Measurements from ENCODE around the gene MOB3A.

Gene MOB3A

DNA sequence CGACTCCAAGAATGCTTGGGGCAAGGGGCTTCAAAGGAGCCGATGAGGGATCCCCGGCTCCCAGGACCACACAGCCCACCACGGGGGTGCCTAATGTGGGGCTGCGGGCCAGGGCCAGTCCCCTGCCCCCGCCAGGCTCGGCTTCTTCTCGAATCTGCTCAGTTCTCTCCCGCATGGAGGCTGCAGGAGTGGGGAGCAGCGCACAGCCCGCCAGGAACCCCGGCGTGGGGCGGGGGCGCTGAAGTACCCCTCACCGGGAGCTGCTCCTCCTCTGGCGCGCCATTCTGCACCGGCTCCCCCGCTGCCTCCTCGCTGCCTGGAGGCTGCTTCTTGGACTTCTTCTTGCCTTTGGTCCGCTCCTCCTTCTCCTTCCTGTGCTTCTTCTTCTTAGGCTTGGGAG is 15.3 kb upstream of the MOB3A start:
- Histone ChIP-seq H3K9me3 (ENCODE audit: insufficient read depth, low read length) (0 out of 2 replicates have a peak, but pooled peaks cover under 1% of the 10 kb centered on the region), H3K4me1 (ENCODE audit: insufficient read depth, insufficient read length) (peaks cover 3% of the 10 kb centered on the region), H3K36me3 (ENCODE audit: insufficient read depth, insufficient read length, low read length) (peaks cover 97% of the 10 kb centered on the region), H3K9ac (ENCODE audit: insufficient read length, low read depth) (no peak overlapping the region), H3K27me3 (ENCODE audit: insufficient read depth, insufficient read length) (no peaks in the 10 kb centered on the region), H3K4me3 (ENCODE audit: insufficient read length, low read depth) (no peak overlapping the region)
- DNase-seq (ENCODE audit: low read depth, low spot score) = no peak
- TF ChIP-seq ZNF274 (IDR thresholded peaks at IDR 0.05; ENCODE audit: low read depth, low read length) = no peak
- no peak for TF ChIP-seq YY1 (IDR thresholded peaks at IDR 0.05; ENCODE audit: insufficient read depth, insufficient read length)
- TF ChIP-seq SUZ12 (IDR thresholded peaks at IDR 0.05; ENCODE audit: extremely low read depth, insufficient read depth, insufficient read length) = no peak

DNA sequence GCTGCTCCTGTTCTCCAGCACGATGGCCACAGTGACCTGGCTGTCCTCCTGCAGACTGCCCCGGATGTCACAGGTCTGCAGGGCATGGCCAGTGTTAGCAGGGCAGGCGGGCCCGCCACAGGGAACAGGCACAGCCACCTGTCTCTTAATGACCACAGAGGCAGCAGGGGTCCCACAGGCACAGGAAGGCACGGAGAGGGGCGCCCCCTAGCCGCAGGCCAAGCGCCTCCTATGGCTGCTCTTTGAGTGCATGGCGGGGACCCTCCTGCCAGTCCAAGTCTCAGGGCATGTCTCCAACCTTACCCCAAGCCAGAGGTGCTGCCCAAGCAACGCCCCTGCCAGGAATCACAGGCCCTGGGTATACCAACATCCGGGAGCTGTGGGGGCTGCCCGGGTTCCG is 14.7 kb upstream of the MOB3A start:
- Histone ChIP-seq H3K27me3 (ENCODE audit: insufficient read depth, insufficient read length) (no peaks in the 10 kb centered on the region), H3K4me3 (ENCODE audit: insufficient read length, low read depth) (no peak overlapping the region), H3K9ac (ENCODE audit: insufficient read length, low read depth) (no peak overlapping the region), H3K36me3 (ENCODE audit: insufficient read depth, insufficient read length, low read length) (peaks cover 97% of the 10 kb centered on the region), H3K4me1 (ENCODE audit: insufficient read depth, insufficient read length) (peaks cover 3% of the 10 kb centered on the region), H3K9me3 (ENCODE audit: insufficient read depth, low read length) (peaks cover 6% of the 10 kb centered on the region; the same call in 1 of the 2 replicates)
- no peak for DNase-seq (ENCODE audit: low read depth, low spot score)
- no peak for TF ChIP-seq YY1 (IDR thresholded peaks at IDR 0.05; ENCODE audit: insufficient read depth, insufficient read length)

DNA sequence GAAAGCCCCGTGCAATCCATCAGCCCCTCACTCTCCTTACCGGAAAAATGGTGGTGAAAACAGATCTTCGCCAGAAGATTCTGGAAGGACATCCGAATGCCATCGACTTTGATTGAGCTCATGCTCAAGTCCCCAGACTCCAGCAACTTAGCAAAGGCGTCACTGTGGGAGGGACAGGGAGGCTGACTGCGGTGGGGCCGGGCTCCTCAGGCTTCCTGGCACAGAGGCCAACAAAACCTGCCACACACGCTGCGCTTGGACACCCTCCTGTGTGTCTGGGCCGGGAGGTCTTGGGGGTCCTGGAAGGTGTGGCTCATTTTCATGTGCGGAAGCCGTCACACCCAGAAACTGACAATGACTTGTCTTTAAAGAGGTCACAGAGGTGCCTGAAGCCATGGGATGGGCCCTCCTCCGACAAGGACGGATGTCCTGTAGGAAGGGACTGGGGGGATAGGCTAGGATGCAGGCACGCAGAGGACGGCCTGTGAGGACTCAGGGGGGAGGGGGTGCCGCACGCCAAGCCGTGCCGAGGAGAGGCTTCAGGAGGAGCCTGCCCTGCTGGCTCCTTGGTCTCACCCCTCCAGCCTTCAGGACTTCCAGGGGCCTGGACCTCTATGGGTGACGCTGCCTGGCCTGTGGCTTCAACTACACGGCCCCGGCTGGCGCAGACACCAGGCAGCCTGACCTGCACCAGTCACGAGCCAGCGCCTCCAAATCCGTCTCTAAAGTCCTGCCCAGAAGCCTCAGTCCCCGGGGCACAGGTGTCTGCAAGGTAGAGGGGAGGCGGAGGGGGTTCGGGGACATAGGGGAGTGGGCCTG is 13.1 kb upstream of the MOB3A start:
- TF ChIP-seq YY1 (IDR thresholded peaks at IDR 0.05; ENCODE audit: insufficient read depth, insufficient read length) (no peak), SUZ12 (IDR thresholded peaks at IDR 0.05; ENCODE audit: extremely low read depth, insufficient read depth, insufficient read length) (no peak), ZNF274 (IDR thresholded peaks at IDR 0.05; ENCODE audit: low read depth, low read length) (no peak)
- H3K4me3 ChIP-seq (ENCODE audit: insufficient read length, low read depth) = no peak overlapping the region
- H3K9me3 ChIP-seq (ENCODE audit: insufficient read depth, low read length) = peaks cover 11% of the 10 kb centered on the region; the same call in 1 of the 2 replicates
- DNase-seq (ENCODE audit: low read depth, low spot score) = no peak
- no peaks in the 10 kb centered on the region for H3K27me3 ChIP-seq (ENCODE audit: insufficient read depth, insufficient read length)
- H3K36me3 ChIP-seq (ENCODE audit: insufficient read depth, insufficient read length, low read length) = peaks cover 97% of the 10 kb centered on the region
- no peak overlapping the region for H3K9ac ChIP-seq (ENCODE audit: insufficient read length, low read depth)
- H3K4me1 ChIP-seq (ENCODE audit: insufficient read depth, insufficient read length) = peaks cover 3% of the 10 kb centered on the region

DNA sequence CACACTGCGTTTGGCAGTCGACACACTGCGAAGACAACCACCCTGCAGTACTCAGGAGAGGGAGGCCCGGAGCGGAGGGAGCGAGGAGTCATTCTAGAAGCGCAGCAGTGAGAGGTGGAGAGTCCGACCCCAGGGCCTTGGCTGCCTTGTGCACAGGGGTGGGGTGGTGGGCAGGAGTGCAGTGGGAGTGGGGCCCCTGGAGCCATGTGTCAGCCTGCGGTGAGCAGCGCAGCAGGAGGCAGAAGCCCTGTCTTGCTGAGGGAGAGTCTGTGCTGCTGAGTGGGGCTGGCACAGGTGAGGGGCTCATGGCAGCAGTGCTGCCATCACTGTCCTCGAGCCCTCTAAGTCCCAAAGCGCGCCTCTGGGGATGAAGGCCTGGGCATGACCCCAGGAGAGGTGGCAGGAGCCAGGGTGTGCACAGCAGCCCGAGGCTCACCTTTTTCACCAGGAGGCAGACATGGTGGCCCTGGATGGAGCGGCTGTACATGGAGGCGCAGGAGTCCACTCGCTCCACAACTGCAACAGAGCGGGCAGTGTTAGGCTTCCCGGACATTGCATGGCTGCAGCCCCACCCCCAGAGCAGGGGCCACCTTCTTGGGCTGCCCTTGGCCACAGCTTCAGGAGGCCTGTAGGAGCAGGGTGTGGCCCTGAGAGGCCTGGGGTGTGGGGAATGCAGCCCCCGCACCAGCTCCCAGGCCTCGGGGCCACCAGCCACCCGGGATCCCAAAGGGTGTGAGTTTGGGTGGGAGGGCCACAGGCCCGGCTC is 12.3 kb upstream of the MOB3A start:
- no peak overlapping the region for H3K4me3 ChIP-seq (ENCODE audit: insufficient read length, low read depth)
- H3K9ac ChIP-seq (ENCODE audit: insufficient read length, low read depth) = no peak overlapping the region
- H3K4me1 ChIP-seq (ENCODE audit: insufficient read depth, insufficient read length) = no peaks in the 10 kb centered on the region
- H3K36me3 ChIP-seq (ENCODE audit: insufficient read depth, insufficient read length, low read length) = peaks cover 97% of the 10 kb centered on the region
- TF ChIP-seq SUZ12 (IDR thresholded peaks at IDR 0.05; ENCODE audit: extremely low read depth, insufficient read depth, insufficient read length) (no peak), YY1 (IDR thresholded peaks at IDR 0.05; ENCODE audit: insufficient read depth, insufficient read length) (no peak)
- no peak for DNase-seq (ENCODE audit: low read depth, low spot score)
- no peaks in the 10 kb centered on the region for H3K27me3 ChIP-seq (ENCODE audit: insufficient read depth, insufficient read length)
- peaks cover 11% of the 10 kb centered on the region; the same call in 1 of the 2 replicates for H3K9me3 ChIP-seq (ENCODE audit: insufficient read depth, low read length)

DNA sequence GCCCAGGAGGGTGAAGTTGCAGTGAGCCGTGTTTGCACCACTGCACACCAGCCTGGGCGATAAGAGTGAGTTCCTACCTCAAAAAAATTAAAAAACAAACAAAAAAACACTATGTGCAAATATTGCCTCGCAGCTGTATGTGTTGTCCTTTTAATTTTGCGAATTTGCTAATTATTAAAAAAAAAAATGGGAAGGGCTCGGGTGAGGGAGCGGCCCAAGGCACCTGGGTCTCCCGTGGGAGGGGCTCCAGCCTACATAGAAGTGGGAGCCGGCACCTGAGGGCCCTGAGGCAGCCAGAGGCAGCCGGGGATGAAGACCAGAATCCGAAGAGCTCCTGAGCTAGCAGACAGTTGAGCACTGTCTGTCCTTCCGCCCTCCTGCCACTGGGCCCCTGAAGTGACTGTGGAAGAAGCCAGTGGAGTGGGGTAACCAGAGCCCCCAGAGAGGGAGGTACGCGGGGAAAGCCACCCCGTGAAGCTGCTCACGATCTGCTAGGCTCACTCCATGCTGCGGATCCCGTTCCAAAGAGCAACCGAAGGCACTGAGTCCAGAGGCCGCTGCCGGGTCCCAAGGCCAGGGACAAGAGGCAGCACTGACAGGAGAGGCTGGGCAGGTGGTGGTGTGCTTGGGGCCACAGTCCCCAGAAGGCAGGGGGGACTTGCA is 7.0 kb upstream of the MOB3A start:
- Histone ChIP-seq H3K4me3 (ENCODE audit: insufficient read length, low read depth) (no peak overlapping the region), H3K36me3 (ENCODE audit: insufficient read depth, insufficient read length, low read length) (peaks cover 92% of the 10 kb centered on the region), H3K9ac (ENCODE audit: insufficient read length, low read depth) (no peak overlapping the region), H3K9me3 (ENCODE audit: insufficient read depth, low read length) (peaks cover 11% of the 10 kb centered on the region; the same call in 1 of the 2 replicates), H3K27me3 (ENCODE audit: insufficient read depth, insufficient read length) (no peaks in the 10 kb centered on the region), H3K4me1 (ENCODE audit: insufficient read depth, insufficient read length) (peaks cover 3% of the 10 kb centered on the region)
- DNase-seq (ENCODE audit: low read depth, low spot score) = no peak
- no peak for TF ChIP-seq SUZ12 (IDR thresholded peaks at IDR 0.05; ENCODE audit: extremely low read depth, insufficient read depth, insufficient read length)
- TF ChIP-seq YY1 (IDR thresholded peaks at IDR 0.05; ENCODE audit: insufficient read depth, insufficient read length) = no peak
- TF ChIP-seq ZNF274 (IDR thresholded peaks at IDR 0.05; ENCODE audit: low read depth, low read length) = no peak

DNA sequence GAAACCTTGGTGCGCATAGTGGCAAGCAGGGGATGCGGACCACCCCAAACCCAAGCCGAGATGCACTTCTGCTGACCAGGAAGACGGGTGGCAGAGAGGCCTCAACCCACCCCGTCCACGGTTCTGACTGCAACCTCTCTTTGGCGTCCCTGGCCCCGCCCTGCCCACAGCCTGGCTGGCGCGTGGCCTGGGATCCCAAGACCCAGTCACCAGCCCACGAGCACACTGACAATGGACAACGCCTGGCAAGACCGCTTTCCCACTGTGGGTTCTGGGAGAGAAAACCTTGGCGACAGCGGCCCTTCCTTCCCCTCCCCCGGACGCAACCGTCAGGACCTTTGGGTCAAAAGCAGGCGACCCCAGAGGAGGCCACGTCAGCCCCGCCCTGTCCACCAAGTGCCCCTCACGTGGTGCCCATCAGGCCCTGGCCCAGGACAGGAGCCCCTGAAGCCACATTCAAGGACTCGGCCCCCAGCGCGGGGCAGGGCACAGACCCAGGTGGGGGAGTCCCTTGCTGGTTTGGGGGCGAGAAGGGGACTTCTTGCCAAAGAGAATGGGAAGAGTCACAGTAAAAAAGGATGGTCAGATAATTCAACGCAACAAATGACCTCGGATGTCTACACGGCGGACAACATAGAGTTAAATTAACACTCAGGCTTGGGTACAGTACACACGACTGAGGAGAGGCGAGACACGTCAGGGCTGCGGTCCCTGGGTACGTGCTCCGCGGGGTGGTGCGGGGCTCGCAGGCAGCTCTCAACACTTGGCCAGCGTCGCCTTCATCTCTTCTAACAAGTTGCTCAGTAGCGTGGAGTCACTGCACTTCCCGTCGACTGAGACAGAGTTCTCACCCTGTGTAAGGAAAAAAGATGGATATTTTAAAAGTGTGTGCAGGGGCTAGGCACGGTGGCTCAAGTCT is 5.5 kb upstream of the MOB3A start:
- peaks cover 11% of the 10 kb centered on the region; the same call in 1 of the 2 replicates for H3K9me3 ChIP-seq (ENCODE audit: insufficient read depth, low read length)
- H3K27me3 ChIP-seq (ENCODE audit: insufficient read depth, insufficient read length) = no peaks in the 10 kb centered on the region
- TF ChIP-seq ZNF274 (IDR thresholded peaks at IDR 0.05; ENCODE audit: low read depth, low read length) (no peak), YY1 (IDR thresholded peaks at IDR 0.05; ENCODE audit: insufficient read depth, insufficient read length) (no peak), SUZ12 (IDR thresholded peaks at IDR 0.05; ENCODE audit: extremely low read depth, insufficient read depth, insufficient read length) (no peak)
- H3K9ac ChIP-seq (ENCODE audit: insufficient read length, low read depth) = no peak overlapping the region
- H3K4me1 ChIP-seq (ENCODE audit: insufficient read depth, insufficient read length) = peaks cover 14% of the 10 kb centered on the region
- peaks cover 80% of the 10 kb centered on the region for H3K36me3 ChIP-seq (ENCODE audit: insufficient read depth, insufficient read length, low read length)
- H3K4me3 ChIP-seq (ENCODE audit: insufficient read length, low read depth) = no peak overlapping the region
- no peak for DNase-seq (ENCODE audit: low read depth, low spot score)
